Tibial nerve (tissue), 4 donors: ENCODE measurements around the gene NEDD4L.

Experiments used
- EP300 ChIP-seq, 2 donors: sonication (generic); formaldehyde crosslinking; IDR thresholded peaks; one replicate each; pipeline ENCODE4 v1.6.1; 2017; ENCODE audit warnings: antibody characterized with exemption in 2 of 2, mild to moderate bottlenecking in 1 of 2
- POLR2A ChIP-seq, 2 donors: fragments of 450-650 bp; IDR thresholded peaks; one replicate each; pipeline ENCODE4 v1.6.1; 2017; ENCODE audit warnings: antibody characterized with exemption in 2 of 2, mild to moderate bottlenecking in 2 of 2, moderate library complexity in 2 of 2
- TF ChIP-seq, protein P1 (sequence below), 5 experiments: fragments of 200-600 bp in 3 of 5; fragments of 450-650 bp in 2 of 5; sonication (generic) in 3 of 5; IDR thresholded peaks; one replicate each; pipeline ENCODE4 v1.5.1; 2016 to 2019; ENCODE audit warnings: antibody characterized with exemption in 5 of 5, mild to moderate bottlenecking in 3 of 5, moderate library complexity in 2 of 5

DNA sequence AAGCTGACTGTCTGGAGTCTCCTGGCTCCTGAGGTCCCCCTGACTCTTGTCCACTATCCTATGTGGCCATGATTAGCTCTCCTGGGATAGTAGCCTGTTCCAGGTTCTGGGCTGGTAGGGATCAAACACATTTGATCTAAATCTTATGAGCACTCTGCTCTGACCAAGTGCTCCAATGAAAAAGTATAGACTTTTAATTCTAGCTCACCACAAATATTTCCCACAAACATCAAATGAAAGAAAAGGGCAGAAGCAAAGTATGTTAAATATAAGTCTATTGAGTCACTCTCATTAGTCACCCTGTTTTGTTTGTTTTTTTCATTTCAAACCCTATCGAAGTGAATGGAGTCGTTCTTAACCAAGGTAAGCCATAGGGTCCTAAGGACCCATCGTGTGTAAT, 39.7 kb upstream of the NEDD4L start:
- no peak for TF ChIP-seq POLR2A (IDR thresholded peaks at IDR 0.05)
- TF ChIP-seq, protein P1, sequence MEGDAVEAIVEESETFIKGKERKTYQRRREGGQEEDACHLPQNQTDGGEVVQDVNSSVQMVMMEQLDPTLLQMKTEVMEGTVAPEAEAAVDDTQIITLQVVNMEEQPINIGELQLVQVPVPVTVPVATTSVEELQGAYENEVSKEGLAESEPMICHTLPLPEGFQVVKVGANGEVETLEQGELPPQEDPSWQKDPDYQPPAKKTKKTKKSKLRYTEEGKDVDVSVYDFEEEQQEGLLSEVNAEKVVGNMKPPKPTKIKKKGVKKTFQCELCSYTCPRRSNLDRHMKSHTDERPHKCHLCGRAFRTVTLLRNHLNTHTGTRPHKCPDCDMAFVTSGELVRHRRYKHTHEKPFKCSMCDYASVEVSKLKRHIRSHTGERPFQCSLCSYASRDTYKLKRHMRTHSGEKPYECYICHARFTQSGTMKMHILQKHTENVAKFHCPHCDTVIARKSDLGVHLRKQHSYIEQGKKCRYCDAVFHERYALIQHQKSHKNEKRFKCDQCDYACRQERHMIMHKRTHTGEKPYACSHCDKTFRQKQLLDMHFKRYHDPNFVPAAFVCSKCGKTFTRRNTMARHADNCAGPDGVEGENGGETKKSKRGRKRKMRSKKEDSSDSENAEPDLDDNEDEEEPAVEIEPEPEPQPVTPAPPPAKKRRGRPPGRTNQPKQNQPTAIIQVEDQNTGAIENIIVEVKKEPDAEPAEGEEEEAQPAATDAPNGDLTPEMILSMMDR (IDR thresholded peaks at IDR 0.05): no peak
- TF ChIP-seq EP300 (IDR thresholded peaks at IDR 0.05): no peak
